ENCODE data around the gene MRPL54.

The MRPL54 gene

GRCh38 chr19:3771000-3771905, 8.8 kb downstream of the MRPL54 start:
- no peak for TF ChIP-seq EZH2phosphoT487 (IDR thresholded peaks at IDR 0.05; ENCODE audit: low read depth)
- no peak for TF ChIP-seq CTCF (IDR thresholded peaks at IDR 0.05; ENCODE audit: low read depth, low read length)
- H3K79me2 ChIP-seq (ENCODE audit: low read length) = no peaks in the 10 kb centered on the region
- no peak overlapping the region for H3K9ac ChIP-seq (ENCODE audit: low read length)
- H3K4me3 ChIP-seq (ENCODE audit: low read length) = no peak overlapping the region
- H3K9me3 ChIP-seq (ENCODE audit: insufficient read depth, low read length) = no peaks in the 10 kb centered on the region
- no peak overlapping the region for H3K27ac ChIP-seq (ENCODE audit: low read length)
- peaks cover 7% of the 10 kb centered on the region for H3K36me3 ChIP-seq (replicated peaks; ENCODE audit: low read depth, low read length)
- no peaks in the 10 kb centered on the region for H4K20me1 ChIP-seq (ENCODE audit: insufficient read depth, low read length)
- no peaks in the 10 kb centered on the region for H3K4me1 ChIP-seq (ENCODE audit: low read length)
- no peak overlapping the region for H2AFZ ChIP-seq (ENCODE audit: low read depth, low read length)
- H3K4me2 ChIP-seq (ENCODE audit: low read length) = no peak overlapping the region
- no peaks in the 10 kb centered on the region for H3K27me3 ChIP-seq (ENCODE audit: low read depth, low read length)

- no peaks in the 10 kb centered on the region for H3K27me3 ChIP-seq (ENCODE audit: low read depth, low read length)
- H3K27ac ChIP-seq (ENCODE audit: low read length) = no peak within 1 kb of the TSS
- peaks cover 7% of the 10 kb centered on the region for H3K36me3 ChIP-seq (replicated peaks; ENCODE audit: low read depth, low read length)
- H4K20me1 ChIP-seq (ENCODE audit: insufficient read depth, low read length) = no peaks in the 10 kb centered on the region
- no peaks in the 10 kb centered on the region for H3K4me1 ChIP-seq (ENCODE audit: low read length)
- TF ChIP-seq CTCF (IDR thresholded peaks at IDR 0.05; ENCODE audit: low read depth, low read length) (no peak), EZH2phosphoT487 (IDR thresholded peaks at IDR 0.05; ENCODE audit: low read depth) (no peak)
- no peaks in the 10 kb centered on the region for H3K79me2 ChIP-seq (ENCODE audit: low read length)
- H3K9me3 ChIP-seq (ENCODE audit: insufficient read depth, low read length) = no peaks in the 10 kb centered on the region
- no peak within 1 kb of the TSS for H3K4me3 ChIP-seq (ENCODE audit: low read length)
- H3K9ac ChIP-seq (ENCODE audit: low read length) = no peak within 1 kb of the TSS
- no peak within 1 kb of the TSS for H3K4me2 ChIP-seq (ENCODE audit: low read length)
- no peak within 1 kb of the TSS for H2AFZ ChIP-seq (ENCODE audit: low read depth, low read length)
Measured at GRCh38 chr19:3771906-3772455, 9.5 kb downstream of the MRPL54 start, which contains the start of gene RAX2. Gene RAX2 (minus strand): TSS chr19:3772228. CDS start chr19:3771742, 486 bp downstream.

- no peak for TF ChIP-seq CTCF (IDR thresholded peaks at IDR 0.05; ENCODE audit: low read depth, low read length)
- Histone ChIP-seq H3K36me3 (replicated peaks; ENCODE audit: low read depth, low read length) (no peaks in the 10 kb centered on the region), H3K27me3 (ENCODE audit: low read depth, low read length) (no peaks in the 10 kb centered on the region), H3K79me2 (ENCODE audit: low read length) (no peaks in the 10 kb centered on the region), H3K4me3 (ENCODE audit: low read length) (no peak overlapping the region), H3K4me1 (ENCODE audit: low read length) (no peaks in the 10 kb centered on the region), H3K27ac (ENCODE audit: low read length) (no peak overlapping the region), H3K4me2 (ENCODE audit: low read length) (no peak overlapping the region), H3K9ac (ENCODE audit: low read length) (no peak overlapping the region), H4K20me1 (ENCODE audit: insufficient read depth, low read length) (no peaks in the 10 kb centered on the region), H2AFZ (ENCODE audit: low read depth, low read length) (no peak overlapping the region), H3K9me3 (ENCODE audit: insufficient read depth, low read length) (no peaks in the 10 kb centered on the region)
Measured at GRCh38 chr19:3773814-3774515, 11.5 kb downstream of the MRPL54 start.
